Stimulated activated CD8-positive, alpha-beta memory T cell treated with anti-CD3 and anti-CD28 coated beads, Interleukin-15, amount 100 ng/mL, for 4 hours (primary cell): ENCODE results near the gene TAS2R31.
"Not testable (repeated sequence)": the region's sequence is repeated elsewhere in the genome, so short reads cannot be mapped to it uniquely, and the experiment has no call there.

Source experiments
- DNase-seq, 2 donors: peaks; one replicate each; pipeline ENCODE4 v3.0.0-alpha.2; 2020; ENCODE audit warnings: low read depth in 2 of 2

TAS2R31 gene, protein sequence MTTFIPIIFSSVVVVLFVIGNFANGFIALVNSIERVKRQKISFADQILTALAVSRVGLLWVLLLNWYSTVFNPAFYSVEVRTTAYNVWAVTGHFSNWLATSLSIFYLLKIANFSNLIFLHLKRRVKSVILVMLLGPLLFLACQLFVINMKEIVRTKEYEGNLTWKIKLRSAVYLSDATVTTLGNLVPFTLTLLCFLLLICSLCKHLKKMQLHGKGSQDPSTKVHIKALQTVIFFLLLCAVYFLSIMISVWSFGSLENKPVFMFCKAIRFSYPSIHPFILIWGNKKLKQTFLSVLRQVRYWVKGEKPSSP

DNA sequence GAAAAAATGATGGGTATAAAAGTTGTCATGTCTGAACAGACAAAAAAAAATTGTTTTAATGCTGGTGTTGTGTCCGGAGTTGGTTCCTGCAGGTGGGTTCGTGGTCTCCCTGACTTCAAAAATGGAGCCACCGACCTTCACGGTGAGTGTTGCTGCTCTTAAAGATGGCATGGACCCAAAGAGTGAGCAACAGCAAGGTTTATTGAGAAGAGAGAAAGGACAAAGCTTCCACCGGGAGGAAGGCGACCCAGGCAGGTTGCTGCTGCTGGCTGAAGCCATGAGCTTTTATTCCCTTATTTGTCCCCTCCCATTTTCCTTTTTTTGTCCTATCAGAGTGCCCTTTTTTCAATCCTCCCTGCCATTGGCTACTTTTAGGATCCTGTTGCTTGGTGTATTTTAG is at the start of gene TAS2R31:
TAS2R31 (minus strand) TSS at position 101 of the 400 bp plus-strand sequence; CDS start at position 29, 72 bp downstream.
- no peak for DNase-seq

DNA sequence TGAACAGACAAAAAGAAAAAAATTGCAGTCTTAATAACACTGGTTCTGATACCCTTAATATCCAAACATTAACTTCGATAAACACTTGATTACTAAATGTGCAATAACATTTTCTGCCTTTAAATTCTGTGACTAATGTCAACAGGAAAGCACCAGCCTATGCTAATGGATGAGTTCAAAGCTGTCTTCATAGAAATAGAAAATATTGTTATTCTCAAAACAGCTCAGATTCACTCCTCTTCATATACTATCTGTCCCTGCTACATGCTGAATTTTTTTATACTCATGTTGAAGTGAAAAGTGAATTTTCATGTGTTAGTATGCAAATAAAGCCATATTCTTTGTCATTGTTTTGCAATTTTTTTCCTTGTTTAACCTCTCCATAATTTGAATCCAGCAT is 47.0 kb upstream of the TAS2R31 start:
- DNase-seq = no peak

DNA sequence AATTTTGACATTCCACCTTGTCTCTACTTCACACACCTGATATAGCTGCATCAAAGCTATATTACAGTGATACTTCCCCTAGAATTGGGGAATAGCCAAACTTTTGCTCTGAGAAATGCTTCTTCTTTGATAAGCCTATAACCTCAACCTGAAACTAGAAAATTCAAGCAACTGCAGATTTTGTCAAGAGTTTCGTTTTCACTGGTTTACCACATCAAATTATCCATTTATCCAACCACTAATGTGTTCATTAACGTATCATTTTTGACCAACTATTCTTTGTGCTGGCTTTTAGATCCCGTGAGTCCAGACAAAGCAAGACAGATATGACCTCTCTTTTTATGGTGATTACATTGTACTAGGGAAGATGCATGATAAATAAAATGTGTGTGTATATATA is 44.4 kb upstream of the TAS2R31 start:
- DNase-seq = no peak

GRCh38 chr12:11071414-11071813 is 40.2 kb upstream of the TAS2R31 start:
- DNase-seq = no peak

DNA sequence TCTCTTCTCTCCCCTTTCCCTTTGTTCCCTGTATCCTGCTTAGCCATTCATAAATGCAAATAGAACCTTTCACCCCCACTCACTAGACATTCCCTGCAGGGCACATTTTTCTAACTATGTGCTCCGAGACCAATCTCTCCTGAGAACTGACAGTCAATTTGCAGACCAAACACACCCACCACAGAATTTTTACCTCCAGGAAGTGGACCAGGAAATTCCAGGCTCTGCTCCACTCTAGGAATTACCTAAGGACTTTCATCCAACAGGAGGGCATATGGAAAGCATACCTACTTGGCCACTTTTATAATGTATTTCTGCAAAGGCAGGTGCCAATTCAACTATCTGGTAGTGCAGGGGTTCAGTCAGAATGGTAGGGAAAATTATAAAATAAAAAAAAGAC is 39.8 kb upstream of the TAS2R31 start:
- no peak for DNase-seq

DNA sequence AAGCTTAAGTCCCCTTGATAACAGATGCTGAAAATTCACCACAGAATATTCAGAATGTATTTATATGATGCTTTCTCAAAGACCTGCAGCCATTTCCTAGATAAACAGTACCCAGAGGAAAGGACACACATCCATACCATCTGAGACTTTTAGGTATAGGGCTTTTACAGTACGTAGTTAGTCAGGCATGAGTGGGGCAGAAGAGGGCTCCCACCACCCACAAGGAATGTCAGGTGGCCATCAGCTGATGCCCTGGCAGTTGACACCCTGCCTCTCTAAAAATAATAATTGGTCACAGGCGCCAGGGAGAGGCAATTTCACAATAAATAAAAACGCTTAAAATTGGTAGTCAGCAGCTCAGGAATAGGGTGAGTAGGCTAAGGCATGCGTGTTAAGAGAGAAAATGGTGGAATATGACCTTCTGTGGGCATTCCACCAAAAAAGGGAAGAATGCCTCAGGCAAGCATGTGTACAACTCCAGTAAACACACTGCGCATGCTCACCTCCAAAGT is 38.7 kb upstream of the TAS2R31 start:
- DNase-seq = no peak

GRCh38 chr12:11067514-11067913 is 36.3 kb upstream of the TAS2R31 start:
- DNase-seq = no peak

DNA sequence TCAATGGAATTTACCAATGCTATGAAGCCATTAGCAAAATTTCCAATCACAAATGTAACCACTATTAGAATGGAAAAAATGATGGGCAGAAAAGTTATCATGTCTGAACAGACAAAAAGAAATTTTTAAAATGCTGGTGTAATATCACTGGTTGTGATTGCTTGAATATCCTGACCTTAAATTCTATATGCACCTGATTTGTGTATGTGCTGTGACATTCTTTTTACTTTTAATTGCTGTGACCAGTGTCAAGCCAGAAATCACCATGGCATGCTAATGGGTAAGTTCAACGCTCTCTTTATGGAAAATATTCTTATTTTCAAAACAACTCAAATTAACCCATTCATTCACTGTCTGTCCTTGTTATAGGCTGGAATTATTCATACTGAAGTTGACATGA is 31.0 kb upstream of the TAS2R31 start, which contains the start of gene TAS2R46:
TAS2R46 (minus strand) TSS at position 101 of the 400 bp plus-strand sequence; CDS start at position 101, 0 bp downstream.
- not testable (repeated sequence) for DNase-seq

DNA sequence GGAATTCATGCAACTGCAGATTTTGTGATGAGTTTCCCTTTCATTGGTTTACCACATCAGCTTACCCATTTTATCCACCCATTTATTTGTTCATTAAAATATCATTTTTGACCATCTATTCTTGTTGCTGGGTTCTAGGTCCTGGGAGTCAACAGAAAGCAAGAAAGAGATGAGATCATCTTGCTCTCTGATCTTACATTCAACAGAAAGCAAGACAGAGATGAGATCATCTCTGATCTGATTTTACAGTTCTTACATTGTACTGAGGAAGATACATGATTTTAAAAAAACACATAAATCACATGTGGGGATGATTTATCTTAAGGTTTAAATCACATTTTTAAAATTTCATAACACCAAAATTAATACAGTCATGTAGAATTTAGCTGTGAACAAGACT is 28.6 kb upstream of the TAS2R31 start:
- no peak for DNase-seq

- DNase-seq = no peak
Observed at GRCh38 chr12:11059041-11059440, 27.8 kb upstream of the TAS2R31 start.

GRCh38 chr12:11055306-11055705 is 24.1 kb upstream of the TAS2R31 start:
- DNase-seq = no peak

- not testable (repeated sequence) for DNase-seq
Observed at GRCh38 chr12:11049806-11050531, 18.8 kb upstream of the TAS2R31 start.

DNA sequence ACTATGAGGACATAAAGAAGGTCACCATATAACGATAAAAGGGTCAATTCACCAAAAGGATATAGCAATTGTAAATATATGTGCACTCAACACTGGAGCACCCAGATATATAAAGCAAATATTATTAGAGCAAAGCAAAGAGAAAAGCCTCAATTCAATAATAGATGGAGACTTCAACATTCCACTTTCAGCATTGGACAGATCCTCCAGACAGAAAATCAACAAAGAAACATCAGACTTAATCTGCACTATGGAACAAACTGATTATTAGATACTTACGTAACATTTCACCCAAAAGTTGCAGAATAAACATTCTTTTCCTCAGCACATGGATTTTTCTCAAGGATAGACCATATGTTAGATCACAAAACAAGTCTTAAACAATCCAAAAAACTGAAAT is 10.2 kb upstream of the TAS2R31 start:
- not testable (repeated sequence) for DNase-seq

DNA sequence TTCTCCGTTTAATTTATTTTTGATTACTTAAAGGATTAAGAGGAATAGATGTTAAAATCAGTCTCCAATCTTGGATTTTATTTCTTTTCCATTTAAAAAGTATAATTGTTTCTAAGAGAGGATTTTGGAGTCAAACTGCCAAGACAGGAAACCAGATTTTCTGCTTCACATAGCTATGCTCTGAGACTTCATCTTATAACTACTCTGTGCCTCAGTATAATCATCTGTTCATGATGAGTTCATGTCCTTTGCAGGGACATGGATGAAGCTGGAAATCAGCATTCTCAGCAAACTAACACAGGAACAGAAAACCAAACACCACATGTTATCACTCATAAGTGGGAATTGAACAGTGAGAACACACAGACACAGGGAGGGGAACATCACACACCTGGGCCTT is 9.0 kb upstream of the TAS2R31 start:
- no peak for DNase-seq

DNA sequence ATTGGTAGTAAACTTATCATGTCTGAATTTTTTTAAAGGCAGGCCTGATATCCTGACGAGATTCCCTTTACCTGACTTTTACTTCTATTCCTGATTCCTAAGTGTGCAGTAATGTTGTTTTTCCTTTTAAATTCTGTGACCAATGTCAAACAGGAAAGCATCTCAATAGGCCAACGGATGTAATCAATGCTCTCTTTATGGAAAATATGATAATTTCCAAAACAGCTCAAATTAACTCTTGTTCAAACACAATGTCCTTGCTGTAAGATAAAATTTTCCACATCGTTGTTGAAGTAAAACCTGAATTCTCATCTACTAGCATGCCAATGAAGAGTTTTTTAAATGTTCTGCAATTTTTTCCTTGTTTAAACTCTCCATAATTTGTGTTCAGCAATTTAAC is 8.0 kb upstream of the TAS2R31 start:
- DNase-seq = no peak

GRCh38 chr12:11033959-11034358 is 2.8 kb upstream of the TAS2R31 start:
- DNase-seq = not testable (repeated sequence)

DNA sequence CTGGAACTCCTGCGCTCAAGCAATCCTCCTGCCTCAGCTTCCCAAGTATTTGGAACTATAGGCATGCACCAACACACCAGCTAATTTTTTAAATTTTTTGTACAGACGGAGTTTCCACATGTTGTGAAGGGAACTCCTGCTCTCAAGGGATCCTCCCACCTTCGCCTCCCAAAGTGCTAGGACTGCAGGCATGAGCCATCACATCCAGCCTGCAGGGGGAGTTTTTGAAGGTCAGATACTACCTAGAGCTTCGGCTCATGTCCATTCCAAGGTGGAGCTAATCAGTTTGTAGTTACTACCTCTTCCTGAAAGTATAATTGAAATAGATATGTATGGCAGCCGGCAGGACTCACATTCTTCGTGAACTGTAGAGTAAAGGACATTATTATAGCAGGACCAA is 5.1 kb downstream of the TAS2R31 start:
- no peak for DNase-seq

DNA sequence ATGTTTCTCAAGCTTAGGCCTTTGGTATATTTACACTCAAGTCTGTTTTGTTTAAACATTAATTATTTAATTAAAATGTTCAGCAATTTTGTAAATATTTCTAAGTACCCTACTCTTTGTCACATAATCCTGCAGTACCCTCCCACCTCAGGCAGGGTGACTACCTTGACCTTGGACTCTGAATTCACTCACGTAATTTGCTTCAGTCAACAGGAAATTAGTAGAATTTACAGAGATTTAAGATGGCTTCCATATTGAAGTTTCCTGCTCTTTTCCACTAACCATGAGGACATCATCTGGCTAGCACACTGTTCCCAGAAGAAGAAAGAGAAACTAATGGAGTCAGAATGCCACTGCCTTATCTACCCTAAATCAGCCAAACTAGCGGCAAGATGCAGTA is 7.8 kb downstream of the TAS2R31 start:
- no peak for DNase-seq

DNA sequence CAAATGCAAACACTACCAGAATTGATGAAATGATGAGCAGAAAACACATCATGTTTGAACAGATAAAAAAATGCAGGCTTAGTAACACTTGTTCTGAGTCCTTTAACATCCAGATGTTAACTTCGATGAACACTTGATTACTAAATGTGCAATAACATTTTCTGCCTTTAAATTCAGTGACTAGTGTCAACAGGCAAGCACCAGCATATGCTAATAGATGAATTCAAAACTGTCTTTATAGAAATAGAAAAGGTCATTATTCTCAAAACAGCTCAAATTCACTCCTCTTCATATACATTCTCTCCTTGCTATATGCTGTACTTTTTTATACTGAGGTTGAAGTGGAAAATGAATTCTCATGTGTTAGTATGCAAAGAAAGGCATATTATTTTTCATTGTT is 8.7 kb downstream of the TAS2R31 start, which contains the start of gene TAS2R19:
TAS2R19 (minus strand) TSS at position 101 of the 400 bp plus-strand sequence; CDS start at position 52, 49 bp downstream.
- no peak for DNase-seq

GRCh38 chr12:11016937-11017336 is 14.3 kb downstream of the TAS2R31 start:
- DNase-seq = no peak

DNA sequence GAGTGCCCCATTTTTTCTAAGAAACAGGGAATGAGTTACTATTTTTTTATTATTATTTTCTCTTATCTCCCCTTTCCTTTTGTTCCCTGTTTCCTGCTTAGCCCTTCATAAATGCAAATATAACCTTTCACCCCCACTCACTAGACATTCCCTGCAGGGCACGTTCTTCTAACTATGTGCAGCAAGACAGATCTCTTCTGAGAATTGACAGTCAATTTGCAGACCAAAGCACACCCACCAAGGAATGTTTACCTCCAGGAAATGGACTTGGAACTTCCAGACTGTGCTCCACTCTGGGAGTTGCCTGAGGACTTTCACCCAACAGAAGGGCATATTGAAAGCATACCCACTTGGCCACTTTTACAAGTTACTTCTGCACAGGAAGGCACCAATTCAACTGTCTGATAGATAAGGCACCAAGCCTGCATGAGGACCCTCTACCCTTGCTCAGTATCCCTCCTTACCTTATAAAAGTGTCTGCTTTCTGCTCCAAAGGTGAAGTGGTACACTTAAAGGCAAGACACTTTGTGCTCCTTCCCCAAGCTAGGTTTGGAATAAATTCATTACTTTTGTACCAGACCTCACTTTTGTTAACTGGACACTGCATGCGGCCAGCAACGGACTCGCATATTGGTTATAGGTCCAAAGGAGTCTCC is 15.3 kb downstream of the TAS2R31 start:
- DNase-seq = no peak

- DNase-seq = no peak
Observed at GRCh38 chr12:11014234-11014633, 17.0 kb downstream of the TAS2R31 start.
